ENCODE data around the gene NRG3. TPM values are rescaled to one million over a fixed set of nuclear protein-coding genes. Genes with fewer than 3 reads are reported as not detected.
A peak's percentile ranks its signal among the peaks of the same experiment; 100 is the strongest.

NRG3 gene
- 1 to 10 TPM in 1 of 4 donors, under 1 TPM in 1, not detected in 2; 0.32 to 1.4 TPM for total RNA-seq

DNA sequence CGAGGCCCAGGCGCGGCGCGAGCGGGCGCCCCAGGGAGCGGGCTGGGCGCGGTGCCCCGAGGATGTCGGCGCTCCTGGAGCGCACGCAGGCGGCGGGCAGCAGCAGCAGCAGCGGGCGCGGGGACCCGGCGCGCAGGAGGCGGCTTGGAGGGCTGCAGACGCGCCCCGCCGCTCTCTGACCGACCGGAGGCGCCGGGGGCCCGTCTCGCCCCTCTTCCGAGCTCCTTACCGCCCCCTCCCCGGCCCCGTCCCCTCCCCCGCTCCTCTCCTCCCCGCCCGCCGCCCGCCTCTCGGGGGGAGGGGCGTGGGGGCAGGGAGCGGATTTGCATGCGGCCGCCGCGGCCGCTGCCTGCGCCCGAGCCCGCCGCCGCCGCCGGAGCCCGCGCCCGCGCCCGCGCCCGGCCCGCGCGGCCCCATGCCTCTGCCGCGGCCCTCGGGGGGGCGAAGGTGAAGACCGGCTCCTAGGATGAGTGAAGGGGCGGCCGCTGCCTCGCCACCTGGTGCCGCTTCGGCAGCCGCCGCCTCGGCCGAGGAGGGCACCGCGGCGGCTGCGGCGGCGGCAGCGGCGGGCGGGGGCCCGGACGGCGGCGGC lies at the start of gene NRG3:
Gene NRG3 (plus strand): TSS at position 320 of the 592 bp plus-strand sequence.
- Histone ChIP-seq H3K4me1 (peaks cover 0 to 17% (median 6%) of the 10 kb centered on the region in 4 donors), H3K4me3 (peak within 1 kb of the TSS in 3 of 4 donors; percentile 16 to 46 (median 33)), H3K27ac (no peak within 1 kb of the TSS), H3K36me3 (no peaks in the 10 kb centered on the region), H3K27me3 (peaks cover 59% of the 10 kb centered on the region), H3K9me3 (no peaks in the 10 kb centered on the region)
- DNase-seq = no peak
- WGBS, 2 donors (ENCODE audit: low coverage in 1 of 2) = 3% methylated on average over 19 of the region's 95 CpGs; no CpG with 5 or more reads in 1 of the 2 donors
- in situ Hi-C loops (cut with MboI; ENCODE audit: low pct_ligation_motif_present in 1 of 4, low pct_unique_long_range_greater_than_20kb in 1 of 4, low sequenced_read_pairs in 3 of 4) = no loop called here
- intact Hi-C loops (cut with DNase I; ENCODE audit: low total_unique reads) = no loop called here
- TF ChIP-seq, protein P1, sequence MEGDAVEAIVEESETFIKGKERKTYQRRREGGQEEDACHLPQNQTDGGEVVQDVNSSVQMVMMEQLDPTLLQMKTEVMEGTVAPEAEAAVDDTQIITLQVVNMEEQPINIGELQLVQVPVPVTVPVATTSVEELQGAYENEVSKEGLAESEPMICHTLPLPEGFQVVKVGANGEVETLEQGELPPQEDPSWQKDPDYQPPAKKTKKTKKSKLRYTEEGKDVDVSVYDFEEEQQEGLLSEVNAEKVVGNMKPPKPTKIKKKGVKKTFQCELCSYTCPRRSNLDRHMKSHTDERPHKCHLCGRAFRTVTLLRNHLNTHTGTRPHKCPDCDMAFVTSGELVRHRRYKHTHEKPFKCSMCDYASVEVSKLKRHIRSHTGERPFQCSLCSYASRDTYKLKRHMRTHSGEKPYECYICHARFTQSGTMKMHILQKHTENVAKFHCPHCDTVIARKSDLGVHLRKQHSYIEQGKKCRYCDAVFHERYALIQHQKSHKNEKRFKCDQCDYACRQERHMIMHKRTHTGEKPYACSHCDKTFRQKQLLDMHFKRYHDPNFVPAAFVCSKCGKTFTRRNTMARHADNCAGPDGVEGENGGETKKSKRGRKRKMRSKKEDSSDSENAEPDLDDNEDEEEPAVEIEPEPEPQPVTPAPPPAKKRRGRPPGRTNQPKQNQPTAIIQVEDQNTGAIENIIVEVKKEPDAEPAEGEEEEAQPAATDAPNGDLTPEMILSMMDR (IDR thresholded peaks at IDR 0.05) = no peak
- TF ChIP-seq POLR2A (IDR thresholded peaks at IDR 0.05) = no peak
- no peak for TF ChIP-seq EP300 (IDR thresholded peaks at IDR 0.05; ENCODE audit: low read depth)
- TF ChIP-seq POLR2AphosphoS5 (IDR thresholded peaks at IDR 0.05) = no peak

DNA sequence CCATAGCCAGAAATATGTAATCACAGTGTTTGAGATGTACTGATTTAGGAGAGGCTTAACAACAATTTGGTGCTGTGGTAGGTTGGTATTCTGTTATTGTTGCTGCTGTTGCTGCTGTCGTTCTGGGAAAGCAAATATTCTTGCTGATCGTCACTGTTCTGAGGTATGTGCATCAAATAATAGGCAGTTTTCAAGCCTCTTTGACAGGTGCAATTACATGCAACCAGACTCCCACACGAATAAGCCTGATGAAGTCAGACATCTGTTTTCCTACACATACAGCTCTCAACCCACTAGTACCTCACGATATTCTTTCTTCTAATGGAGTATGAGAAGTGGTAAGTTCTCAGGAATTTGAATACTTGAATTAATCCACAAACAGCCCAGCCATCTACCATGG lies 46.7 kb upstream of the NRG3 start:
- no peaks in the 10 kb centered on the region for H3K27me3 ChIP-seq
- intact Hi-C loops (cut with DNase I; ENCODE audit: low total_unique reads) (no loop called here), in situ Hi-C loops (cut with MboI; ENCODE audit: low pct_ligation_motif_present in 1 of 4, low pct_unique_long_range_greater_than_20kb in 1 of 4, low sequenced_read_pairs in 3 of 4) (no loop called here)
- H3K27ac ChIP-seq = no peak overlapping the region
- TF ChIP-seq, protein P1 (IDR thresholded peaks at IDR 0.05) = no peak
- no peak for TF ChIP-seq POLR2A (IDR thresholded peaks at IDR 0.05)
- no peak for TF ChIP-seq EP300 (IDR thresholded peaks at IDR 0.05; ENCODE audit: low read depth)
- TF ChIP-seq POLR2AphosphoS5 (IDR thresholded peaks at IDR 0.05) = no peak
- H3K36me3 ChIP-seq = no peaks in the 10 kb centered on the region
- no peak overlapping the region for H3K4me3 ChIP-seq
- 56 to 65% methylated on average over 3 to 4 of the region's 4 CpGs for WGBS, 2 donors (ENCODE audit: low coverage in 1 of 2)
- no peak for DNase-seq
- H3K9me3 ChIP-seq = no peaks in the 10 kb centered on the region
- no peaks in the 10 kb centered on the region for H3K4me1 ChIP-seq

DNA sequence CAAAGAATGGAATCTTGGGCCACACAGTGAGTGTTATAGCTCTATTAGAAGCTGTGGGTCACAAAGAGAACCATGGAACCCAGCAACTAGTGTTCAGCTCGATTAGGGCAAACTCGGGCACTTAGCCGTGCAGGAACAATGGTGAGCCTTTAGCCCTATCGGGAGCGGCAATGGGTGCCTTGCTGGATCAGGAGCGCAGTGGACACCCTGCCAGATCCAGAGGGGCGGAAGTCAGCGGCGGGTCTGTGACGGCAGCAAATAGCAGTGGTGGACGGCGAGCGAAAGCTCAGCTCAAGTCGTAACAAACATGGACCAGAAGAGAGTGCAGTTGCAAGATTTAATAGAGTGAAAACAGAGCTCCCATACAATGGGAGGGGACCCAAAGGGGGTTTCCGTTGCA lies 43.9 kb upstream of the NRG3 start:
- no peak for DNase-seq
- TF ChIP-seq POLR2A (IDR thresholded peaks at IDR 0.05) (no peak), EP300 (IDR thresholded peaks at IDR 0.05; ENCODE audit: low read depth) (no peak), POLR2AphosphoS5 (IDR thresholded peaks at IDR 0.05) (no peak)
- TF ChIP-seq, protein P1 (IDR thresholded peaks at IDR 0.05) = no peak
- no peaks in the 10 kb centered on the region for H3K27me3 ChIP-seq
- no peaks in the 10 kb centered on the region for H3K36me3 ChIP-seq
- no peaks in the 10 kb centered on the region for H3K9me3 ChIP-seq
- in situ Hi-C loops (cut with MboI; ENCODE audit: low pct_ligation_motif_present in 1 of 4, low pct_unique_long_range_greater_than_20kb in 1 of 4, low sequenced_read_pairs in 3 of 4) (no loop called here), intact Hi-C loops (cut with DNase I; ENCODE audit: low total_unique reads) (no loop called here)
- H3K4me1 ChIP-seq = no peaks in the 10 kb centered on the region
- H3K27ac ChIP-seq = no peak overlapping the region
- 91 to 95% methylated on average over 9 to 15 of the region's 15 CpGs for WGBS, 2 donors (ENCODE audit: low coverage in 1 of 2)
- H3K4me3 ChIP-seq = no peak overlapping the region

DNA sequence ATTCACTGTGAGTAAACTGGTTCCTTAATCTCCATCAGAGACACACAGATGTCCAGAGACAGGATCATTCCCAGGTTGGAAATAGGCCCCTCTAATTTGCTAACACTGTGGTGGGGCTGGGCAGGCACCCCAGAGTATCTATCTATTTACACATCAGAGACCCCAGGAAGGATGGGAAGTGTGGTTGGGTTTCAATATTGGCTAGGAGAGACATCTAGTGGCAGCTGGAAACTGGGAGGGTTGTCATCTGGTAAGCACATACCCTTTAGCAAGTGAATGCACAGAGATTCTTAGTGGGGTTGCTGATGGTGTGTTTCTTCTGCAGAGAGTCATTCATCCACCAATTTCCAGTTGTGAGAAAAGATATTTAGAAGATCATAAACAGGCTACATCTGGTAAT lies 36.0 kb upstream of the NRG3 start:
- DNase-seq = no peak
- H3K9me3 ChIP-seq = no peaks in the 10 kb centered on the region
- no peaks in the 10 kb centered on the region for H3K27me3 ChIP-seq
- no peaks in the 10 kb centered on the region for H3K36me3 ChIP-seq
- TF ChIP-seq, protein P1 (IDR thresholded peaks at IDR 0.05) = no peak
- no peak for TF ChIP-seq POLR2A (IDR thresholded peaks at IDR 0.05)
- no peak for TF ChIP-seq EP300 (IDR thresholded peaks at IDR 0.05; ENCODE audit: low read depth)
- no peak for TF ChIP-seq POLR2AphosphoS5 (IDR thresholded peaks at IDR 0.05)
- in situ Hi-C loops (cut with MboI; ENCODE audit: low pct_ligation_motif_present in 1 of 4, low pct_unique_long_range_greater_than_20kb in 1 of 4, low sequenced_read_pairs in 3 of 4) = no loop called here
- no peaks in the 10 kb centered on the region for H3K4me1 ChIP-seq
- no peak overlapping the region for H3K27ac ChIP-seq
- H3K4me3 ChIP-seq = no peak overlapping the region
- intact Hi-C loops (cut with DNase I; ENCODE audit: low total_unique reads) = no loop called here

Data from transverse colon (tissue), 4 donors.